WTC11 (cell line): ENCODE data around the gene PEAK3.

ENCODE experiments used
- ATF3 ChIP-seq: sonication (generic); formaldehyde crosslinking; conservative IDR thresholded peaks from 2 replicates; pipeline ENCODE4 v1.8.1; 2022; ENCODE audit warnings: mild to moderate bottlenecking, missing genetic modification reagents
- CTCF ChIP-seq: fragments of 200-600 bp; IDR thresholded peaks from 2 replicates; pipeline ENCODE4 v1.8.0; 2022; ENCODE audit warnings: antibody characterized with exemption
- GABPB1 ChIP-seq: sonication (generic); formaldehyde crosslinking; IDR thresholded peaks from 2 replicates; pipeline ENCODE4 v1.8.1; 2023; ENCODE audit warnings: mild to moderate bottlenecking, missing genetic modification reagents
- MYBL2 ChIP-seq: sonication (generic); formaldehyde crosslinking; IDR thresholded peaks from 2 replicates; pipeline ENCODE4 v1.8.1; 2023; ENCODE audit warnings: mild to moderate bottlenecking, moderate library complexity, missing genetic modification reagents
- TF ChIP-seq, protein P1 (sequence below): sonication (generic); formaldehyde crosslinking; IDR thresholded peaks from 2 replicates; pipeline ENCODE4 v1.8.1; 2022; ENCODE audit warnings: low read depth, missing genetic modification reagents, borderline replicate concordance

DNA sequence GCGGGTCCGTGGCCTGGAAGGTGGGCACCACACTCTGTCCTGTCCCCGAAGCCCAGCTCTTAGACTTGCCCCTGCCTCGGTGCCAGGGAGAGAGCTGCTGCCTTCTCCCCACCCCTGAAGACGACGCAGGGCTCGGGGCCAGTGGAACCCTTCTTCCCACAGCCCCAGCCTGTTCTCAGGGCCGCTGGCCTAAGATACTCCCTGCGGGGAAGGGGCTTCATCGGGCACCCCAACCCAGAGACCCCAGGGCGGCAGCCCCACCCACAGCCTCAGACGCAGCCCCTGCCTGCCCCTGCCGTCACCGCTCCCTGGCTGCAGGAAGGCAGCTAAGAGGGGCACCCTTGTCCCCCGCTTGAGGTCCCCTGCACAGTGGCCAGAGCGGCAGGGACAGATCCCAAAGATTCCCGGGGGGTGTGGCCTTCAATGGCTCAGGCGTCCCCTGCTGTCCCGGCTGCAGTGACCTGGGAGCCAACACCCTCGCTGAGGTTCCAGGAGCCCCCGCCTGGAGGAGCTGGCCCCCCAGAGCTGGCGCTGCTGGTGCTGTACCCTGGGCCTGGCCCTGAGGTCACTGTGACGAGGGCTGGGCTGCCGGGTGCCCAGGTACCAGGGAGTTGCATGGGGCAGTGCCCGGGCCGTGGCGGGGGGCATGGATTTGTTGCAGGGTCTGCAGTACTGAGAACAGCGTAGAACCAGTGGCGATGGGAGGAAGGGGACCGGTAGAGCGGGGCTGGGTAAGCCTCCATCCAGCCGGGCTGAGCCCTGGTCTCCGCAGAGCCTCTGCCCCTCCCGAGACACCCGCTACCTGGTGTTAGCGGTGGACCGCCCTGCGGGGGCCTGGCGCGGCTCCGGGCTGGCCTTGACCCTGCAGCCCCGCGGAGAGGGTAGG, 31.9 kb downstream of the PEAK3 start:
- TF ChIP-seq ATF3 (CRISPR knock-in tag): no peak
- TF ChIP-seq, protein P1, sequence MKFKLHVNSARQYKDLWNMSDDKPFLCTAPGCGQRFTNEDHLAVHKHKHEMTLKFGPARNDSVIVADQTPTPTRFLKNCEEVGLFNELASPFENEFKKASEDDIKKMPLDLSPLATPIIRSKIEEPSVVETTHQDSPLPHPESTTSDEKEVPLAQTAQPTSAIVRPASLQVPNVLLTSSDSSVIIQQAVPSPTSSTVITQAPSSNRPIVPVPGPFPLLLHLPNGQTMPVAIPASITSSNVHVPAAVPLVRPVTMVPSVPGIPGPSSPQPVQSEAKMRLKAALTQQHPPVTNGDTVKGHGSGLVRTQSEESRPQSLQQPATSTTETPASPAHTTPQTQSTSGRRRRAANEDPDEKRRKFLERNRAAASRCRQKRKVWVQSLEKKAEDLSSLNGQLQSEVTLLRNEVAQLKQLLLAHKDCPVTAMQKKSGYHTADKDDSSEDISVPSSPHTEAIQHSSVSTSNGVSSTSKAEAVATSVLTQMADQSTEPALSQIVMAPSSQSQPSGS (CRISPR knock-in tag): no peak
- no peak for TF ChIP-seq CTCF
- TF ChIP-seq GABPB1 (CRISPR knock-in tag): no peak
- 0 out of 2 replicates have a peak, but pooled peaks have one; percentile 25 for TF ChIP-seq MYBL2
